GM19438 (cell line): ENCODE results near the gene FAM169A.
"Not testable (repeated sequence)": the region's sequence is repeated elsewhere in the genome, so short reads cannot be mapped to it uniquely, and the experiment has no call there.

Experiments used
- ATAC-seq: cut with Tn5 transposase; IDR thresholded peaks from one replicate; pipeline ENCODE4 v1.9.1; 2021; ENCODE audit warnings: low read depth; ENCODE audit not compliant: unreplicated experiment

Gene FAM169A

GRCh38 chr5:74865804-74866595 is at the start of gene FAM169A:
TSS of gene FAM169A (minus strand) at chr5:74866387. CDS start at chr5:74841676, 24,711 bp downstream.
- peak; percentile 46 for ATAC-seq

GRCh38 chr5:74915488-74915887 is 49.3 kb upstream of the FAM169A start:
- no peak for ATAC-seq

GRCh38 chr5:74911421-74911820 is 45.2 kb upstream of the FAM169A start:
- ATAC-seq, result not testable (repeated sequence)

- not testable (repeated sequence) for ATAC-seq
Observed at GRCh38 chr5:74909888-74910287, 43.7 kb upstream of the FAM169A start.

GRCh38 chr5:74908237-74908636 is 42.0 kb upstream of the FAM169A start:
- not testable (repeated sequence) for ATAC-seq

- not testable (repeated sequence) for ATAC-seq
Observed at GRCh38 chr5:74904713-74905112, 38.5 kb upstream of the FAM169A start.

GRCh38 chr5:74903165-74903787 is 37.1 kb upstream of the FAM169A start:
- no peak for ATAC-seq

- no peak for ATAC-seq
Observed at GRCh38 chr5:74897049-74897448, 30.9 kb upstream of the FAM169A start.

- ATAC-seq, result no peak
Observed at GRCh38 chr5:74895906-74896305, 29.7 kb upstream of the FAM169A start.

- no peak for ATAC-seq
Observed at GRCh38 chr5:74894351-74894750, 28.2 kb upstream of the FAM169A start.

GRCh38 chr5:74892921-74893320 is 26.7 kb upstream of the FAM169A start:
- ATAC-seq, result no peak

- ATAC-seq, result no peak
Observed at GRCh38 chr5:74889523-74890105, 23.4 kb upstream of the FAM169A start.

GRCh38 chr5:74888117-74888516 is 21.9 kb upstream of the FAM169A start:
- no peak for ATAC-seq

GRCh38 chr5:74885170-74885569 is 19.0 kb upstream of the FAM169A start:
- ATAC-seq, result no peak

- ATAC-seq, result not testable (repeated sequence)
Observed at GRCh38 chr5:74882379-74883134, 16.4 kb upstream of the FAM169A start.

GRCh38 chr5:74877624-74878304 is 11.6 kb upstream of the FAM169A start:
- ATAC-seq, result no peak

- ATAC-seq, result no peak
Observed at GRCh38 chr5:74875994-74876791, 10.0 kb upstream of the FAM169A start.

- no peak for ATAC-seq
Observed at GRCh38 chr5:74873525-74874249, 7.5 kb upstream of the FAM169A start.
